DMS 273 (cell line): Measurements from ENCODE around the gene ZNRF1.

Experiments used
- DNase-seq: peaks from one replicate; lab custom pipeline; 2025; ENCODE audit not compliant: unreplicated experiment; lab: John Stamatoyannopoulos, UW

Gene ZNRF1

GRCh38 chr16:75058806-75059205 lies 60.0 kb downstream of the ZNRF1 start:
- DNase-seq: peak; percentile 81

DNA sequence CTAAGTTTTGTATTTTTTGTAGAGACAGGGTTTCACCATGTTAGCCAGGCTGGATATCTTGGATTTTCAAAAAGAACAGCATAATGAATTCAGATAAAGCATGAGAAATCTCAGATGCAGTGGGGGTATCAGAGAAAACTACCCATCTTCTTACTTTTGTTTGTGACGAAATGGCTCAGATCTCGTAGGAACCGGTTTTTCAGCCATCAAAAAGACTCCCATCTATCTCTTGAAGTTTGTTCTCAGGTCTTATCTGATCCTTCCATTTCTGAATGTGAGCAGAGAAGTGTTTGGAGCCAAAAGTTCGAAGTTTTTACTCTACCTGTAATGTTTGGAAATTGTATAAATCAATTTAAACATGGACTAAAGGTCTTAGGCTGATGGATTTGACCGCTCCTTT lies 60.6 kb downstream of the ZNRF1 start:
- no peak for DNase-seq

DNA sequence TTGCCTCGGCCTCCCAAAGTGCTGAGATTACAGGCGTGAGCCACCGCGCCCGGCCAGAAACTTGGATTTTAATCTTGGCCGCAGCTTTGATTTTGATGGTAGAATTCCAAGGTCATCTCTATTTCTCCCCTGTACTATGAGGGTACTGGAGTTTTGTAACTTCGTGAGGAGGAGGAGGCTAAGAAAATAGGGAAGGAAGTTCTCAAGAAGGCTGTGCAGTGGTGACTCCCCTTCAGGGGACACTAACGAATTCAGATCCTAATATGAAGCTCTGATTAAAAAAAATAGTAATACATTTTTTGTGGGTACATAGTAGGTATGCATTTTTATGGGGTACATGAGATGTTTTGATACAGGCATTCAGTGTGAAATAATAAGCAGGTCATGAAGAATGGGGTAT lies 61.9 kb downstream of the ZNRF1 start:
- no peak for DNase-seq

GRCh38 chr16:75061669-75062068 lies 62.8 kb downstream of the ZNRF1 start:
- no peak for DNase-seq

- DNase-seq: no peak
Observed at GRCh38 chr16:75062135-75062975, 63.5 kb downstream of the ZNRF1 start.

GRCh38 chr16:75062976-75063346 lies 64.1 kb downstream of the ZNRF1 start:
- no peak for DNase-seq

- no peak for DNase-seq
Observed at GRCh38 chr16:75063549-75064088, 64.8 kb downstream of the ZNRF1 start.

DNA sequence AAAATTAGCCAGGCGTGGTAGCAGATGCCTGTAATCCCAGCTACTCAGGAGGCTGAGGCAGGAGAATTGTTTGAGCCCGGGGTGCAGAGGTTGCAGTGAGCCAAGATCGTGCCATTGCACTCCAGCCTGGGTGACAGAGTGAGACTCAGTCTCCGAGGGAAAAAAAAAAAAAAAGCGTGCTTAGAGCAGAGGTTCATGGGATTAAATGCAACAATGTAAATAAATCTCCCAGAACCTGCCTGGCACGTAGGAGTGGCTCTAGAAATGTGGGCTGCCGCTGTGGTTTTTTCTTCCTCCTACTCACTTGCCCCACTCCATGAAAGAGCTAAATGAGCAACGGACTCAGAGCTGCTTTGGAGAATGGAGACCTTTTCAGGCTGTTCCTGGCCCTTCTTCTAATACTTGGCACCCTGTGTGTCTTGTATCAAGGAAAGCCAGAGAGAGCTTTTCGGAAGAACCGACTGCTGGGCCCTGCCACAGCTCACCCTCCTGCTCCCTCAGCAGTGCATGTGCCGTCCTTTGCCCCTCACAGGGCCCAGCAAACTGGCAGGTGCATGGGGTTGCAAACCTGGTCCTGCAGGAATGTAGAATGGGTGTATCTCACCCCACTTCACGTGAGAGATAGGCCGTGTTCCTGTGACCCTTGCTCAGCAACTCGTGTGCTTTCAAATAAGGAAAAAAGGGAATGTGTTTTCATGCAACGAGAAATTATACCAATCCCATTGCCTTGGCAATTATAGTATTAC lies 65.8 kb downstream of the ZNRF1 start:
- no peak for DNase-seq

- no peak for DNase-seq
Observed at GRCh38 chr16:75065149-75065505, 66.3 kb downstream of the ZNRF1 start.

DNA sequence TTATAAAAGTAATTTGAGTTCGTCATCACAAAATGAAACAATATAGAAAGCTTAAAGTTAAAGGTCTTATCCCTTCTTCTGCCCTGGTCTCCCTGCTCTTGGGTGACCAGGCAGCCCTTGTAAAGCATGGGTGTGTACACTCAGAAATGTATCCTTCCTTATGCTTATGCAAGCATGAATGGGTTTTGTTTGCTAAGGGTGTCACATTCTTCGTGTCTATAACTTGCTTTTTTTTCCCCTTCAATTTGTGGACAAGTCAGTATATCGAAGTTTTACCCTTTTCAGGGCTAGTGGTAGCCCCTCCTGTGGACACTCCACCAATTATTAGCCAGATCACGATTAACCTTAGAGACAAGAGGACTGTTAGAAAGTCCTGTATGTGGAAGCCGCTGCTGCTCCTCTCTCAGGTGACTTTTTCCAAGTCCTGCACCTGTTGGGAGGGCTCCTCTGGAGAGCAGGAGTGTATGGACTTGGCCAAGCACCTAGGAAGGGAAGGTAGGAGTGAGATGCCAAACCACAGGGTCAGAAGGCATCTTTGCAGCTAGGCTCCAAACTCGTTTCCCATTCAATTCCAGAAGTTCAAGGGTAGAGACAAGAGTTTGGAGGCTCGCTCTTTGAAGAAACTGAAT lies 66.8 kb downstream of the ZNRF1 start:
- DNase-seq: no peak

- DNase-seq: no peak
Observed at GRCh38 chr16:75066861-75067447, 68.1 kb downstream of the ZNRF1 start.

- no peak for DNase-seq
Observed at GRCh38 chr16:75068085-75069031, 69.5 kb downstream of the ZNRF1 start.

- DNase-seq: peak; percentile 81
Observed at GRCh38 chr16:75070012-75070841, 71.4 kb downstream of the ZNRF1 start.

GRCh38 chr16:75071621-75072020 lies 72.8 kb downstream of the ZNRF1 start:
- DNase-seq: no peak

GRCh38 chr16:75072239-75072947 lies 73.6 kb downstream of the ZNRF1 start:
- no peak for DNase-seq

DNA sequence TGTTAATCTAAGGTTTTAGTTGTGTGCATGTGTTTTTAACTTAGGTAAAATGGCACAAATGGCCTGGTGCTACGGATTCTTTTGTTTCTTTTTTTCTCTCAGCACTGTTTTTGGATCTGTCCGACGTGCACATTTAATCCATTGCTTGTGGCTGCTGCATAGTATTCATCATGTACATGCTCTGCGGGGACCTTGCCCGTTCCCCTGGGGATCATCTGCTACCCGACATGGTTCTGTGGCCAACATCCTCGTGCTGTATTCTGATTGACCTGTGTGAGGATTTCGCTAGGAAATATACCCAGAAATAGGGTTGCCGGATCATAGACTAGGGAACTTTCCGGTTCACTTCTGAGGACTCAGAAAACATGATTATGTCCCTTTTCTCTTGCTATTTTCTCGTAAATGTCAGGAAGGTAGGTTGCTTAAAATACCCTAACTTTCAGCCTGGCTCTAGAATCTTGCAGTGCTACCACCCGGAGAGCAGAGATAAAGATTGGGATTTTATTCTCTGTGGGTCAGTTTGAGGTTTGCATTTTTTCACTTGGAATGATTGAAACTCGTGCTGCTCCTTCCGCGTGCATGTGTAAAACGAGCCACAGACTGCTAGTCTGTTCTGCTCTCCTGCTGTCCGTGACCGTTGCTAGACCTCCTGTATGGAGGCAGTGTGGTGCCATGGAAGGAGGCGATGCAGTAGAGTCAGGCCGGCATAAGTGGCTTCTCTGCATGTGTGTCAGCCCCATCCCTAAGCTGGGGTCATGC lies 74.9 kb downstream of the ZNRF1 start:
- peak; percentile 26 for DNase-seq

DNA sequence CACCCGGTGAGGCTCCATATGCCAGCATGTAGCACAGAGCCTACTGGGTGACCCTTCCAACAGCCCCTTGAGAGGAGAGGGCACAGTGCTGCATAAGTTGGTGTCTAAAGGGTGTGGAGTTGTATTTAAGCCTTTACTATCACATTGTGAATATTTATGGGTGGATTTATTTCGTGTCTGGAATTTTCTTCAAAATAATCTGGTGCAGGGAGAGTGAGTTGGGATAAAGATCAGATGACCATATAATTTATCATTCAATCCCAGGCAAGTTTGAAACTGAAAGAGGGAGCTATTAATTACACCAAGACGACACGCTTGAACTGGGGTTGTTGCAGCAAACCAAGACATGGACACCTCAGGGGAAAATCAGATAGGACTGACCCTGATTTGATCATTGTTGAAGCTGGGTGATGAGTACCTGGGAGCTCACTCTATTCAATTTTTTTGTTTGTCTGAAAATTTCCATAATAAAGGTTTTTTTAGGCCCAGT lies 75.5 kb downstream of the ZNRF1 start:
- no peak for DNase-seq
